ENCODE data around the gene SMCO2. TPM values are rescaled to one million over a fixed set of nuclear protein-coding genes. Genes with fewer than 3 reads are reported as not detected.
A peak's percentile ranks its signal among the peaks of the same experiment; 100 is the strongest.

SMCO2 gene
- total and polyA plus RNA-seq, 9 of the 15 experiments (the other 6 are each of a cell fraction or from before 2014, with no cell fraction given), result not detected

DNA sequence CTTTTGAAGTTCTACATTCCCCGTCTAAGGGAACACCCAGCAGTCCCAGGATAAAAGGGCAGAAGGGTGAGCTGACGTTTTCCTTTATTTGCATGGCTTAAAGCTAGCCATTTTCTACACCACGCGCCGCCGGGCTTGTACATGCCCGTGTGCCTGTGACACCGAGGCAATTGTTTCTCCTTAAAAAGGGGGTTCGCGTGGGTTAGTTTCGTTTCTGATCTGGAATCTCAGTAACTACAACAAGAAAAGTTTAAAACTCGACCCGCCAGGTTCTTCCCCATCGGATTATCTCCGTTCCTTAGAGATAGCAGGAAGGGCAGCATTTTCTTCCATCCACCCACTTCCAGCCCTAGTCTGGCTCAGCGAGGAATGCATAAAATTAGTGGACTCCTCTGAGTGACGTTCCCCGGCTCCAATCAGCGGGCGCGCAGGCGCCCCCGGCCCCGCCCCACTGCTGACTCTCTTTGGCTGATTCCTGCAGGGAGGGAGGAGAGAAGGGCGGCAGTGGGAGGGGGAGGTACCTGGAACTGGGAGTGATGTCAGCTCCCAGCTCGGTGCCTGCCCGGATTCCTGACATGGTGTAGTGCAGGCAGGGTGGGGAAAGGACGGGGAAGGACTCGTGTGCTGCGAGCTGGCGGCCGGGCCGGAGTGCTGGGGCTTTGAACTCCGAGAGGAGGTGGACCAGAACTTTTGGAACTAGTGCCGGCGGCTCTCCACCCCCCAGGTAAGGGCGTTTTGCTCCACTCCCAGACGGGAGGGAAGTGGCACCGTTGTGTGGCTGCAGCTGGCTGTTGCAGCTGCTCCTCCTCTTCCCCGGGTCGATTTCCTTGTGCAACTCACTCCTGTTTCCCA lies 77.3 kb downstream of the SMCO2 start, which contains the start of gene PPFIBP1 (continued):
- TF ChIP-seq, protein P1, sequence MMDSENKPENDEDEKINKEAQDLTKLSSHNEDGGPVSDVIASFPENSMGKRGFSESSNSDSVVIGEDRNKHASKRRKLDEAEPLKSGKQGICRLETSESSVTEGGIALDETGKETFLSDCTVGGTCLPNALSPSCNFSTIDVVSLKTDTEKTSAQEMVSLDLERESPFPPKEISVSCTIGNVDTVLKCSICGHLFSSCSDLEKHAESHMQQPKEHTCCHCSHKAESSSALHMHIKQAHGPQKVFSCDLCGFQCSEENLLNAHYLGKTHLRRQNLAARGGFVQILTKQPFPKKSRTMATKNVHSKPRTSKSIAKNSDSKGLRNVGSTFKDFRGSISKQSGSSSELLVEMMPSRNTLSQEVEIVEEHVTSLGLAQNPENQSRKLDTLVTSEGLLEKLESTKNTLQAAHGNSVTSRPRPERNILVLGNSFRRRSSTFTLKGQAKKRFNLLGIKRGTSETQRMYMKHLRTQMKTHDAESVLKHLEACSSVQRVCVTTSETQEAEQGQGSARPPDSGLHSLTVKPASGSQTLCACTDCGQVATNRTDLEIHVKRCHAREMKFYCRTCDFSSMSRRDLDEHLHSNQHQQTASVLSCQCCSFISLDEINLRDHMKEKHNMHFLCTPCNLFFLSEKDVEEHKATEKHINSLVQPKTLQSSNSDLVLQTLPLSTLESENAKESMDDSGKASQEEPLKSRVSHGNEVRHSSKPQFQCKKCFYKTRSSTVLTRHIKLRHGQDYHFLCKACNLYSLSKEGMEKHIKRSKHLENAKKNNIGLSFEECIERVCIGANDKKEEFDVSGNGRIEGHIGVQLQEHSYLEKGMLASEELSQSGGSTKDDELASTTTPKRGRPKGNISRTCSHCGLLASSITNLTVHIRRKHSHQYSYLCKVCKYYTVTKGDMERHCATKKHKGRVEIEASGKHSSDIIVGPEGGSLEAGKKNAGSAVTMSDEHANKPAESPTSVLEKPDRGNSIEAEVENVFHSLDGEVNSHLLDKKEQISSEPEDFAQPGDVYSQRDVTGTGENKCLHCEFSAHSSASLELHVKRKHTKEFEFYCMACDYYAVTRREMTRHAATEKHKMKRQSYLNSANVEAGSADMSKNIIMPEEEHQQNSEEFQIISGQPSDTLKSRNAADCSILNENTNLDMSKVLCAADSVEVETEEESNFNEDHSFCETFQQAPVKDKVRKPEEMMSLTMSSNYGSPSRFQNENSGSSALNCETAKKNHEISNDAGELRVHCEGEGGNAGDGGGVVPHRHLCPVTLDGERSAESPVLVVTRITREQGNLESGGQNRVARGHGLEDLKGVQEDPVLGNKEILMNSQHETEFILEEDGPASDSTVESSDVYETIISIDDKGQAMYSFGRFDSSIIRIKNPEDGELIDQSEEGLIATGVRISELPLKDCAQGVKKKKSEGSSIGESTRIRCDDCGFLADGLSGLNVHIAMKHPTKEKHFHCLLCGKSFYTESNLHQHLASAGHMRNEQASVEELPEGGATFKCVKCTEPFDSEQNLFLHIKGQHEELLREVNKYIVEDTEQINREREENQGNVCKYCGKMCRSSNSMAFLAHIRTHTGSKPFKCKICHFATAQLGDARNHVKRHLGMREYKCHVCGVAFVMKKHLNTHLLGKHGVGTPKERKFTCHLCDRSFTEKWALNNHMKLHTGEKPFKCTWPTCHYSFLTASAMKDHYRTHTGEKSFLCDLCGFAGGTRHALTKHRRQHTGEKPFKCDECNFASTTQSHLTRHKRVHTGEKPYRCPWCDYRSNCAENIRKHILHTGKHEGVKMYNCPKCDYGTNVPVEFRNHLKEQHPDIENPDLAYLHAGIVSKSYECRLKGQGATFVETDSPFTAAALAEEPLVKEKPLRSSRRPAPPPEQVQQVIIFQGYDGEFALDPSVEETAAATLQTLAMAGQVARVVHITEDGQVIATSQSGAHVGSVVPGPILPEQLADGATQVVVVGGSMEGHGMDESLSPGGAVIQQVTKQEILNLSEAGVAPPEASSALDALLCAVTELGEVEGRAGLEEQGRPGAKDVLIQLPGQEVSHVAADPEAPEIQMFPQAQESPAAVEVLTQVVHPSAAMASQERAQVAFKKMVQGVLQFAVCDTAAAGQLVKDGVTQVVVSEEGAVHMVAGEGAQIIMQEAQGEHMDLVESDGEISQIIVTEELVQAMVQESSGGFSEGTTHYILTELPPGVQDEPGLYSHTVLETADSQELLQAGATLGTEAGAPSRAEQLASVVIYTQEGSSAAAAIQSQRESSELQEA (IDR thresholded peaks at IDR 0.05; ENCODE audit: low read depth), result no peak
- TF ChIP-seq ZNF444 (CRISPR knock-in tag; IDR thresholded peaks at IDR 0.05) (no peak), SAFB (IDR thresholded peaks at IDR 0.05; ENCODE audit: borderline replicate concordance, low read depth, low read length) (no peak), BCL6 (CRISPR knock-in tag; IDR thresholded peaks at IDR 0.05) (no peak), SMAD4 (CRISPR knock-in tag; conservative IDR thresholded peaks at IDR 0.05) (no peak), MBD2 (IDR thresholded peaks at IDR 0.05; ENCODE audit: borderline replicate concordance, low read depth) (peak; percentile 71), CUX1 (CRISPR knock-in tag; IDR thresholded peaks at IDR 0.05) (no peak), BRF1 (IDR thresholded peaks at IDR 0.05; ENCODE audit: borderline replicate concordance, extremely low read depth, insufficient read length) (no peak), BRF2 (IDR thresholded peaks at IDR 0.05; ENCODE audit: borderline replicate concordance, insufficient read depth, insufficient read length) (no peak), BRCA1 (IDR thresholded peaks at IDR 0.05) (no peak), BRCA1 (CRISPR knock-in tag; IDR thresholded peaks at IDR 0.05) (no peak), DIDO1 (tag; IDR thresholded peaks at IDR 0.05; ENCODE audit: low read depth) (no peak), ESRRB (CRISPR knock-in tag; IDR thresholded peaks at IDR 0.05; ENCODE audit: borderline replicate concordance) (no peak)

Measured in K562 (cell line).